Heart right ventricle (tissue), 16 donors: ENCODE results near the gene CCDC85C. TPM values are rescaled to one million over a fixed set of nuclear protein-coding genes. Genes with fewer than 3 reads are reported as not detected.

ENCODE experiments used
- ATAC-seq, 8 donors: fragments of 200-7000 bp; cut with Tn5 transposase; one replicate each; pipeline ENCODE4 v1.9.1; 2020; ENCODE audit warnings: mild to moderate bottlenecking in 8 of 8, moderate library complexity in 8 of 8, moderate number of reproducible peaks in 1 of 8
- DNase-seq, 2 donors: peaks; one replicate each; pipeline ENCODE4 v3.0.0-alpha.2; 2020
- H3K27ac ChIP-seq, 10 donors: fragments of 200-600 bp; sonication (generic) in 2 of 10; one replicate each; pipeline versions ENCODE4 v1.5.0 to v1.8.0; 2020 to 2022; ENCODE audit warnings: mild to moderate bottlenecking in 3 of 10
- H3K27me3 ChIP-seq, 7 donors: fragments of 200-600 bp; one replicate each; pipeline ENCODE4 v1.8.0; 2021 to 2022; ENCODE audit warnings: mild to moderate bottlenecking in 2 of 7
- H3K36me3 ChIP-seq, 9 donors: fragments of 200-600 bp; sonication (generic) in 1 of 9; one replicate each; pipeline versions ENCODE4 v1.5.0 to v1.8.0; 2020 to 2022; ENCODE audit warnings: mild to moderate bottlenecking in 2 of 9
- H3K4me1 ChIP-seq, 9 donors: fragments of 200-600 bp; sonication (generic) in 1 of 9; one replicate each; pipeline versions ENCODE4 v1.5.0 to v1.8.0; 2020 to 2022; ENCODE audit warnings: mild to moderate bottlenecking in 4 of 9
- H3K4me3 ChIP-seq, 10 donors: fragments of 200-600 bp; sonication (generic) in 2 of 10; one replicate each; pipeline versions ENCODE4 v1.5.0 to v1.8.0; 2020 to 2022; ENCODE audit warnings: mild to moderate bottlenecking in 7 of 10, moderate library complexity in 2 of 10
- H3K9me3 ChIP-seq, 11 donors: fragments of 200-600 bp in 10 of 11; sonication (generic) in 2 of 11; one replicate each; pipeline versions ENCODE4 v1.5.0 to v1.8.0; 2013 to 2022; ENCODE audit warnings: mild to moderate bottlenecking in 2 of 11, control low read depth in 1 of 11, moderate library complexity in 1 of 11
- CTCF ChIP-seq, 9 donors: fragments of 200-600 bp; sonication (generic) in 2 of 9; IDR thresholded peaks; one replicate each; pipeline versions ENCODE4 v1.5.0 to v1.8.0; 2021 to 2022; ENCODE audit warnings: antibody characterized with exemption in 9 of 9, mild to moderate bottlenecking in 5 of 9, moderate library complexity in 1 of 9
- WGBS, 2 donors: extraction: QIAGEN DNeasy Blood & Tissue Kit; methylation state at CpG; one replicate each; pipeline ENCODE4 v1.1.7; 2013; ENCODE audit warnings: inconsistent platforms in 1 of 2; 5-methylcytosine and 5-hydroxymethylcytosine counted together
- intact Hi-C, 10 donors: fragments of 100-400 bp; cut with DNase I; formaldehyde crosslinking; loops; one replicate each; pipeline versions ENCODE4 v1.11.1 to v1.14.2; 2022
- polyA plus RNA-seq, 2 donors: library from polyadenylated mRNA; stranded (reverse); fragments of 200-250 nt; gene quantifications; one replicate each; pipeline ENCODE4 v1.2.3, GENCODE V29; 2013
- total RNA-seq, 10 donors: library from RNA; stranded (reverse); fragmentation: NEBNext Ultra II Directional in 3 of 10; extraction: Animal tissue kit (Norgen Biotek cat#: 25700) in 3 of 10; gene quantifications; one replicate each; pipeline versions ENCODE4 v1.2.1 to v1.2.4, GENCODE V29; 2021 to 2023
- donor health status: Arrhythmogenic right ventricular cardiomyopathy.
- donor health status: ischemic (EF 13 %, LVEDD 7.1; RV severe dilation, severe dysfunction).
- donor health status: healthy with polysubstance abuse.
- donor health status: DM: no; HTN: yes; CAD: no.
- donor health status: DM: no; HTN: no; CAD: no.
- donor health status: ischemic (EF 25% LVEDD 6.9; RV normal size, moderate dysfunction).
- donor health status: ischemic (EF 25% LVEDD 5.7; RV mildly dilated, moderate dysfunction).
- donor health status: healthy.
- donor health status: DM: yes; HTN: yes; CAD: no.
- donor health status: Ischemic cardiomyopathy.
- donor health status: ischemic (EF 35%, LVEDD 5.7; RV mildly dilated, moderate dysfunction).
- donor health status: nonischemic (EF 11% LVEDD 7.7; RV severe dilation, severe dysfunction).
- donor health status: DM: yes; HTN: yes; CAD: no.
- donor health status: PGD.
- donor health status: ischemic (EF 29% LVEDD 5.4; RV normal size, mild dysfunction).
- donor health status: nonischemic (EF 23%, LVEDD 6.1; RV moderate dilation, normal function).

The CCDC85C gene
- total and polyA plus RNA-seq, 12 donors: 9.0 to 50.2 (median 31.5) TPM

DNA sequence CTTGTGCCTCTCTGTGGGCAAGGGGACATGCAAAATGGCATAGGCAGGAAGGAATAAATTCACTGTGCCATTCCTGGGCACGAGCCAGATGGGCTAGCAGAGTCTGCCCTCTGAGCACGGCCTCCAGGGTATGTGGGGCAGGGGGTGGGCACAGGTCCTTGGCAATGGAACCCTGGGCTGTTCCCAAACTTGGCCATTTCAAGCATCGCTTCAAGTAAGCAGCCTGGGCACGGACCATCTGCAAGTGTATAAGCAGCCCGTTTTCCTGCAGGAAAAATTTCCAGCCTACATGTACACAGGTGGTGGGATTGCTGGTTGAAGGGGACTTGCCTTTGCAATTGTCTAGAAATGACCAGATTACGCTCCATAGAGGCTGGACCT lies 40.3 kb downstream of the CCDC85C start:
- DNase-seq (no peak), ATAC-seq (no peak)
- Histone ChIP-seq H3K36me3 (no peaks in the 10 kb centered on the region), H3K27me3 (no peaks in the 10 kb centered on the region), H3K27ac (peak overlapping the region in 7 of 10 donors; percentile 18 to 81 (median 68)), H3K9me3 (no peaks in the 10 kb centered on the region), H3K4me1 (peaks cover 29 to 88% (median 72%) of the 10 kb centered on the region in 9 donors), H3K4me3 (no peak overlapping the region)
- 80 to 87% methylated on average over 6 of the region's 6 CpGs for WGBS, 2 donors
- intact Hi-C loops: loop anchor here in 4 of 10 donors (5.0 kb wide), 2 partner anchors 34 to 39 kb away; partner anchors contain the start of gene CCDC85C (in 3 of the 4)
- no peak for TF ChIP-seq CTCF (IDR thresholded peaks at IDR 0.05)

DNA sequence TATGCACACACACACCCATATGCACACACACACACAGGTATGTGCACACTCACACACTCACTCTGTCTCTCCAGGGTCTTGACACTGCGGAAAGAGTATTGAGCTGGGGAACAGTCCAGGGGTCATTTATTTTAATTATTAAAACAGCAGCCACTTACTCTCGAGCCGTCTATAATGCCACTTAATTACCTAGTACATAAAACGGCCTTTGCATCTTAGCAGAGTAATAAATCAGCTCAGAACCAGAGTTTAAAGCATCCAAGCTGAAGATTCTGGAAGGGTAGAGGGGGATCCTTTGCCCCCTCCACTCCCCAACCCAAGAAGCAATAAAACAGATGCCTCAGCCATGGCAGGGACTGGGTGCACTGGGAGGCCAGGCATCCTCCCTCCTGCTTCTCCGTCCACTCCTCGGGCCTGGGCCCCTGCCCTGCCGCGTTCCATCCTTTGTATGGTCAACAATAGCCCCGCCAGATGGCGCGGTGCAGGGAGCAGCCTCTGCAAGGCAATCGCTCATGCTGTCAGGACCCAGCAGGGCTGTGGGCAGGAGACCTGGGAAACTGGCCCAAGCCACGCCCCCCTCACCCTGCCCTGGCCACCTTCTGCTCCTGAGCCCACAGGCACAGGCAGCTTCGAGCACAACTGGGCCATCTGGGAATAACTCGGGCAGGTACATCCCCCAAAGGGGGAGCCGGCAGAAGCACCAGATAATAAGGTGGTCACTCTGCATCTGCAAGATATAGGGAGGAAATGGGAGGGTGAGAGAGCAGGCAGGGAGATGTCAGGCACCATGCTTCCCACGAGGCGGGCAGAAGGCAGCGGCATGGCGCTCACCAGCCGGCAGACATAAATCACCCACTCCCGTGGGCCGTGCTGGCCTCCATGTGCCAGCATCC lies 40.9 kb downstream of the CCDC85C start:
- Histone ChIP-seq H3K36me3 (no peaks in the 10 kb centered on the region), H3K27me3 (no peaks in the 10 kb centered on the region), H3K9me3 (no peaks in the 10 kb centered on the region), H3K27ac (peak overlapping the region in 6 of 10 donors; percentile 0 to 81 (median 60)), H3K4me1 (peaks cover 26 to 81% (median 66%) of the 10 kb centered on the region in 9 donors), H3K4me3 (no peak overlapping the region)
- DNase-seq: peak; percentile 79
- intact Hi-C loops: loop anchor here in 4 of 10 donors (5.0 kb wide), 2 partner anchors 34 to 39 kb away; partner anchors contain the start of gene CCDC85C (in 3 of the 4)
- WGBS, 2 donors: 45 to 51% methylated on average over 23 of the region's 23 CpGs
- peak; percentile 68 to 85 (median 76) for ATAC-seq
- peak in 8 of 9 donors; percentile 27 to 68 (median 44) for TF ChIP-seq CTCF (IDR thresholded peaks at IDR 0.05)

- H3K9me3 ChIP-seq: no peaks in the 10 kb centered on the region
- intact Hi-C loops: loop anchor here in 4 of 10 donors (5.0 kb wide), 2 partner anchors 35 to 40 kb away; partner anchors contain the start of gene CCDC85C (in 3 of the 4)
- no peak for ATAC-seq
- TF ChIP-seq CTCF (IDR thresholded peaks at IDR 0.05): no peak
- peaks cover 25 to 72% (median 59%) of the 10 kb centered on the region in 9 donors for H3K4me1 ChIP-seq
- H3K36me3 ChIP-seq: no peaks in the 10 kb centered on the region
- no peak for DNase-seq
- no peaks in the 10 kb centered on the region for H3K27me3 ChIP-seq
- WGBS, 2 donors: 87 to 92% methylated on average over 10 of the region's 10 CpGs
- H3K27ac ChIP-seq: peak overlapping the region in 6 of 10 donors; percentile 14 to 53 (median 38)
- H3K4me3 ChIP-seq: no peak overlapping the region
Observed at GRCh38 chr14:99561864-99562263, 42.1 kb downstream of the CCDC85C start.

DNA sequence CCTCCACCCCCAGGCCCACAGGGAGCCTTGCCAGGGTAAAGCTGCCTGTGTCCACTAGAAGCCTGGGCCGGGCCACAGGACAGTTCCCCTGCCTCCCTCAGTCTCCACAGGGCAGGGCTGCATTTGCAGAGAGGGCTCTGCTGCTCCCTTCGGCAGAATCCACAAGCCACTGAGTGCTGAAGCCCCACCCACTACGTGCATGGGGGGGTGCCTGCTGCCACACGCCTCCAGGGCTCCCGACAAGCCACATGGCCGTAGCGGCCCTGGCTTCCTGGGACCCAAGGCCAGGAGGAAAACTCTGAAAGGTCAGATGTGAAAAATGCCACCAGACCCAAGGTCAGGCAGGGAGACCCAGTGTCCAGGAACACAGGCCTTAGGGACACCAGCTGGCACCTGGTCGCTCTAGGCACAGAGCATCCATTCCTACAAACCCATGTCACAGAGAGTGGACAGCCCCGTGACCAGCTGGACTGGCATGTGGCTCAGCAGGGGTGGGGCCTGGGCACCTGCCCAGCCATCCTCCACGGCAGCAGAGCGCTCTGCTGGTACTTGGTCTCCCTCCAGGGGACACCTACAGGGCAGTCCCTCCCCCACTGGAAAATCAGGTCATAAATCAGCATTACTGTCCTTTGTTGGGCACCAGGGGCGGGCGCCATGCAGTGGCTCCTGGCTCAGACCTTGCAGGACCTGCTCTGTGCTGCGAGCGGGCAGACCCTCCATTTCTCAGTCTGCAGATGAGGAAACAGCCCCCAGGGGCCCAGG lies 42.9 kb downstream of the CCDC85C start:
- intact Hi-C loops: loop anchor here in 4 of 10 donors (5.0 kb wide), 2 partner anchors 36 to 41 kb away; partner anchors contain the start of gene CCDC85C (in 3 of the 4)

More for the DNA sequence above, 42.9 kb downstream of the CCDC85C start:
- H3K4me3 ChIP-seq: no peak overlapping the region
- 59 to 65% methylated on average over 15 of the region's 15 CpGs for WGBS, 2 donors
- H3K4me1 ChIP-seq: peaks cover 19 to 65% (median 51%) of the 10 kb centered on the region in 9 donors
- H3K9me3 ChIP-seq: no peaks in the 10 kb centered on the region
- peak overlapping the region in 8 of 10 donors; percentile 30 to 56 (median 43) for H3K27ac ChIP-seq
- H3K27me3 ChIP-seq: no peaks in the 10 kb centered on the region
- peak in 1 of 2 donors; percentile 58 for DNase-seq
- no peak for TF ChIP-seq CTCF (IDR thresholded peaks at IDR 0.05)
- H3K36me3 ChIP-seq: no peaks in the 10 kb centered on the region
- peak in 7 of 8 donors; percentile 15 to 71 (median 53) for ATAC-seq
